Lower leg skin (tissue), 4 donors: ENCODE results near the gene NEURL1B. TPM values are rescaled to one million over a fixed set of nuclear protein-coding genes. Genes with fewer than 3 reads are reported as not detected.
"Not testable (repeated sequence)": the region's sequence is repeated elsewhere in the genome, so short reads cannot be mapped to it uniquely, and the experiment has no call there.

Source experiments
- DNase-seq, 2 donors: peaks; one replicate each; pipeline ENCODE4 v3.0.0-alpha.2; 2019; ENCODE audit warnings: low spot score in 2 of 2
- H3K4me3 ChIP-seq: fragments of 200-600 bp; sonication (generic); 2 replicates; pipeline ENCODE4 v1.5.1; 2017; ENCODE audit warnings: mild to moderate bottlenecking, low read depth; ENCODE audit not compliant: poor library complexity, severe bottlenecking
- POLR2A ChIP-seq, 2 donors: fragments of 450-650 bp; IDR thresholded peaks; one replicate each; pipeline ENCODE4 v1.6.1; 2016 to 2017; ENCODE audit warnings: antibody characterized with exemption in 2 of 2, mild to moderate bottlenecking in 1 of 2, moderate library complexity in 1 of 2
- WGBS, 2 donors: methylation state at CpG; one replicate each; pipeline ENCODE4 v1.1.5; 2018; 5-methylcytosine and 5-hydroxymethylcytosine counted together
- intact Hi-C: fragments of 100-400 bp; cut with DNase I; formaldehyde crosslinking; loops from one replicate; pipeline ENCODE4 v1.15.0; 2023; ENCODE audit warnings: low total_unique reads
- total RNA-seq, 4 donors: library from RNA; depleted of rRNA; stranded (reverse); fragments of >200 nt; gene quantifications; one replicate each; pipeline ENCODE4 v1.1.0, GENCODE V29; 2016
- TF ChIP-seq, protein P1 (sequence below), 3 donors: fragments of 450-650 bp; IDR thresholded peaks; one replicate each; pipeline ENCODE4 v1.5.1; 2016; ENCODE audit warnings: antibody characterized with exemption in 3 of 3, mild to moderate bottlenecking in 3 of 3, moderate library complexity in 2 of 3

Gene NEURL1B
- total RNA-seq, 4 donors from 2014 or later, result 12.5 to 34.8 (median 20.9) TPM

DNA sequence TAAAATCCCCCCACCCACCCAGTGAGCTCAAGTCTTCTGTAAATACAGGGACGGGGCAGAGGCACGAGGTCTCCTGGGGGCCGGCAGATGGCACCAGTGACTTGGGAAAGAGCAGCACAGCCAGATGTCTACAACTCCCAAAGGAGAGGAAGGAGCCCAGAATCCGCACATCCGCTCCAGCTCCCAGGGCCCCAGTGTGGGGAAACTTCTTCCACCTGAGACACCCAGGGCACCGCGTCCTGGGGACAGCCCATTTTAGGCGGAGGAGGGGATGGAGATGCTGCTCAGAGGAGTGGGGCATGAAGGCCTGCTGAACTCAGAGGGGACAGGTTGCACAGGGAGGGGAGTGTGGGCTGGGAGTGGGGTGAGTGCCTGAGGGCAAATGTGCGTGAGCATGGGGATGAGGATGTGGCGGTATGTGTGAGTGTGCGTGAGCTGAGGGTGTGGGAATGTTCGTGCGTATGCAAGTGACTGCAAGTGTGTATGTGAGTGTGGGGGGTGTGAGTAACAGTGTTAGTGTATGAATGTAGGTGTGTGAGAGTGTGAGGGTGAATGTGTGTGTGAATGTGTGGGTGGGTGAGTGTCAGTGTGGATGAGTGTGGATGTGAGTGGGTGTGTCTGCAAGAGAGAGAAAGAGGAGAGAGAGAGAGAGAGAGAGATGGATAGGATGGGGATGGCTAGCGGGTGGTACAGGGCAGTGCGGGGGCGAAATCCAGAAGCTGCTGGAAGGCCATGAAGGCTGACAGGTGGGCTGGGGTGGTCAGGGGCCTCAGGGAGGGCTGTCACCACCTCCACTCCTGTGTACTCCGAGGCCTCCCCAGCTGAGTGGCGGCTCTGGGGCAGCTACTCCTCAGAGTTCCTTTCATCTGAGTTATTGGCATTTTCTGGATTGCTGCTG is 66.5 kb downstream of the NEURL1B start:
- TF ChIP-seq, protein P1, sequence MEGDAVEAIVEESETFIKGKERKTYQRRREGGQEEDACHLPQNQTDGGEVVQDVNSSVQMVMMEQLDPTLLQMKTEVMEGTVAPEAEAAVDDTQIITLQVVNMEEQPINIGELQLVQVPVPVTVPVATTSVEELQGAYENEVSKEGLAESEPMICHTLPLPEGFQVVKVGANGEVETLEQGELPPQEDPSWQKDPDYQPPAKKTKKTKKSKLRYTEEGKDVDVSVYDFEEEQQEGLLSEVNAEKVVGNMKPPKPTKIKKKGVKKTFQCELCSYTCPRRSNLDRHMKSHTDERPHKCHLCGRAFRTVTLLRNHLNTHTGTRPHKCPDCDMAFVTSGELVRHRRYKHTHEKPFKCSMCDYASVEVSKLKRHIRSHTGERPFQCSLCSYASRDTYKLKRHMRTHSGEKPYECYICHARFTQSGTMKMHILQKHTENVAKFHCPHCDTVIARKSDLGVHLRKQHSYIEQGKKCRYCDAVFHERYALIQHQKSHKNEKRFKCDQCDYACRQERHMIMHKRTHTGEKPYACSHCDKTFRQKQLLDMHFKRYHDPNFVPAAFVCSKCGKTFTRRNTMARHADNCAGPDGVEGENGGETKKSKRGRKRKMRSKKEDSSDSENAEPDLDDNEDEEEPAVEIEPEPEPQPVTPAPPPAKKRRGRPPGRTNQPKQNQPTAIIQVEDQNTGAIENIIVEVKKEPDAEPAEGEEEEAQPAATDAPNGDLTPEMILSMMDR (IDR thresholded peaks at IDR 0.05), result no peak
- TF ChIP-seq POLR2A (IDR thresholded peaks at IDR 0.05), result no peak
- DNase-seq, result no peak
- WGBS, 2 donors, result 46 to 47% methylated on average over 18 of the region's 18 CpGs
- no peak overlapping the region for H3K4me3 ChIP-seq
- intact Hi-C loops, result no loop called here

DNA sequence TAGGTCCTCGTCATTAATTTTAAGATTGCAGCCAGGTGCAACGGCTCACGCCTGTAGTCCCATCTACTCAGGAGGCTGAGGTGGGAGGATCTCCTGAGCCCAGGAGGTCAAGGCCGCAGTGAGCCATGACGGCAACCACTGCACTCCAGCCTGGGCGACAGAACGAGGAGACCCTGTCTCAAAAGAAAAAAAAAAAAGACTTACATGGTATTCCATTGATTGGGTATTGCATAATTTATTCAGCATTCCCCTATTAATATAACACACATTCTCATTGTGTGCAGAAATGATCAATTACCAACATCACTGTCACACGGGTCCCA is 67.1 kb downstream of the NEURL1B start:
- H3K4me3 ChIP-seq, result no peak overlapping the region
- intact Hi-C loops, result no loop called here
- no peak for DNase-seq
- TF ChIP-seq POLR2A (IDR thresholded peaks at IDR 0.05), result no peak
- TF ChIP-seq, protein P1 (IDR thresholded peaks at IDR 0.05), result no peak
- 67% methylated on average over 8 of the region's 8 CpGs for WGBS, 2 donors

DNA sequence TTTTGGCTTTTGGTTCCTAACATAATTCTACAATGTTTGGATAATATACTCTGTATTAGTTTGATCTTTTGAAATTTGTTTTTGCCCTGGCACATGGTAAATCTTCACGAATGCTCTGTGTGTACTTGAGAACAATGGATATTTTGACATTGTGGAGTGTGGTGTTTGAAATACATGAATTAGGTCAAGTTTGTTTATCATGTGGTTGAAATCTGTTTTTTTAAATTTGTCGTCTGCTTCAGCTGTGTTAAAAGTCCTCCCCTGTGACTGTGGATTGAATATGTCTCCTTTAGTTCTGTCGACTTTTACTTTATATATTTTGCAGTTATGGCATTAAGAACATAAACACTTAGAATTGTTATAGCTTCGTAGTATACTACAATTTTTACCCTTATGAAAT is 69.6 kb downstream of the NEURL1B start:
- DNase-seq, result no peak
- 63 to 69% methylated on average over 4 of the region's 4 CpGs for WGBS, 2 donors
- intact Hi-C loops, result no loop called here
- TF ChIP-seq, protein P1 (IDR thresholded peaks at IDR 0.05), result no peak
- no peak for TF ChIP-seq POLR2A (IDR thresholded peaks at IDR 0.05)
- no peak overlapping the region for H3K4me3 ChIP-seq

DNA sequence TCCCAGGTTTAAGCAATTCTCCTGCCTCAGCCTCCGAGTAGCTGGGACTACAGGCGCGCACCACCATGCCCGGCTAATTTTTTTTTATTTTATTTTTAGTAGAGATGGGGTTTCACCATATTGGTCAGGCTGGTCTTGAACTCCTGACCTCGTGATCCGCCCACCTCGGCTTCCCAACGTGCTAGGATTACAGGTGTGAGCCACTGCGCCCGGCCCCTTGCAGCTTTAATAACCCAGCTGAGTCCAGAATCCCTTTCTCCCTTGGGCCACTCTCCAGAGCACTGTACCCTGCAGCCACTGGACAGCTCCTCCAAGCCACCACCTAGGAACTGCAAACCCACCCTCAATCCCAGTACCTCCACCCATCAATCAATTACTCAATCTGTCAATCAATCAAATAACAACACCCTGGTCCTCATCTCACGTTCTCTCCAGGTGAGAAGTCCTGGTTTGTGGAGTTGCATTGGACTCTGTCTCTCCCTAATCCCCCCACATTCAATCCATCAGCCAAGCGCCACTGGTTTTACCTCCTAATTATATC is 70.3 kb downstream of the NEURL1B start:
- H3K4me3 ChIP-seq, intact Hi-C loops, DNase-seq: not testable (repeated sequence)
- 68 to 79% methylated on average over 12 of the region's 12 CpGs for WGBS, 2 donors

DNA sequence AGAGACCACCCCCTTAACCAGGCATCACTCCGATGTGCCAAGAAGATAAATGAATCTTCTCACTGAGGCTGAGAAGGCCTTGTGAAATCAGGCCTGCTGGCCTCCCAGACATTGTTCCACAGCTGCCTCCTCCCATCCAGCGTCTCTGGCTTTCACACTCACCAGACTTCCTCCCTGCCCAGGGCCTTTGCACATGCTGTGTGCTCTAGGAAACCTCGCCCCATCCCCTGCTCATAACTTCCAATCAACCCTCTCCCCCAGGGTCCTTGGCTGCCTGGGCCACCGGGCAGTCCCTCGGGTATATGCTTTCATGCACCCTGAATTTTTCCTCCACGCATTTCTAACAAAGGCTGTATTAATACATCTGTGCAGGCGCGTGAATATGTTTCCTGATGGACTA is 71.5 kb downstream of the NEURL1B start:
- DNase-seq, result no peak
- H3K4me3 ChIP-seq, result no peak overlapping the region
- WGBS, 2 donors, result 52 to 58% methylated on average over 8 of the region's 8 CpGs
- intact Hi-C loops, result loop anchor here (1.0 kb wide), 1 partner anchor 220 kb away; no protein-coding TSS in a partner anchor
- TF ChIP-seq, protein P1 (IDR thresholded peaks at IDR 0.05), result no peak
- TF ChIP-seq POLR2A (IDR thresholded peaks at IDR 0.05), result no peak

DNA sequence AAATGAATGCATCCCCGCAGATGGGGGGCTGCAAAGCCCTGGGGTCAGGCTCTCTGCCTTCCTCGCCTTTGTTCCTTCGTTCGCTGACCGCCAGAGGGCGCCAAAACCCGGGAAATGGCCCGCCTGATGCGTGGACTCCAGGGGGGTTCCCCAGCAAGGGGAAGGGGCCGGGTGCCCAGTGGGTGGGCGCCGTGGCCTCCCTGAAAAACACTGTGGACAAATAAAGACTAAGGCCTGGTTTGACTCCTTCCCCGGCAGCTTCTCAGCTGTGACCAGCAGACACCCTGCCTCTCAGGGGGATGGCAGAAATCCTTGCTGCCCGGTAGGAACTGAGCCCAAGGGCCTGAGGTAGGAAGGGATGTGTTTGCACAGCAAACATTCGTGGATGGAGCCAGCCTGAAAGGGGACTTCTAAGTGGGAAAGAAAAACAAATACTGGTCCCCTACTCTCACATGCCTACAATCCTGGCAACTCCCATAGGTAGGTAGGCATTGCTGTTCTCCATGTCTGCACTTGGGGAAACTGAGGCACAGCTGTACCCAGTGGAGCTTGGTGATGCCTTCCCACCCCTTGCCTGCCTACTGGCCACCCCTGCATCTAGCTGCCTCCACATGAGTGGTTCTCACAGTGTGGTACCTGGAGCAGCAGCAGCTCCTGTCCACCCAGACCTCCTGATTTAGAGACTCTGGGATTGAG is 72.2 kb downstream of the NEURL1B start:
- peak in 1 of 2 donors; percentile 94 for DNase-seq
- intact Hi-C loops, result loop anchor here (1.0 kb wide), 1 partner anchor 219 kb away; no protein-coding TSS in a partner anchor
- H3K4me3 ChIP-seq, result no peak overlapping the region
- TF ChIP-seq POLR2A (IDR thresholded peaks at IDR 0.05), result no peak
- TF ChIP-seq, protein P1 (IDR thresholded peaks at IDR 0.05), result peak in 1 of 3 donors; percentile 88
- WGBS, 2 donors, result 0 to 1% methylated on average over 15 of the region's 15 CpGs
